NCI-H1694 (cell line): Measurements from ENCODE around the gene STK10.
A peak's percentile ranks its signal among the peaks of the same experiment; 100 is the strongest.
"Not testable (repeated sequence)": the region's sequence is repeated elsewhere in the genome, so short reads cannot be mapped to it uniquely, and the experiment has no call there.

Source experiments
- DNase-seq: peaks from one replicate; lab custom pipeline; 2025; lab: John Stamatoyannopoulos, UW

Gene STK10

DNA sequence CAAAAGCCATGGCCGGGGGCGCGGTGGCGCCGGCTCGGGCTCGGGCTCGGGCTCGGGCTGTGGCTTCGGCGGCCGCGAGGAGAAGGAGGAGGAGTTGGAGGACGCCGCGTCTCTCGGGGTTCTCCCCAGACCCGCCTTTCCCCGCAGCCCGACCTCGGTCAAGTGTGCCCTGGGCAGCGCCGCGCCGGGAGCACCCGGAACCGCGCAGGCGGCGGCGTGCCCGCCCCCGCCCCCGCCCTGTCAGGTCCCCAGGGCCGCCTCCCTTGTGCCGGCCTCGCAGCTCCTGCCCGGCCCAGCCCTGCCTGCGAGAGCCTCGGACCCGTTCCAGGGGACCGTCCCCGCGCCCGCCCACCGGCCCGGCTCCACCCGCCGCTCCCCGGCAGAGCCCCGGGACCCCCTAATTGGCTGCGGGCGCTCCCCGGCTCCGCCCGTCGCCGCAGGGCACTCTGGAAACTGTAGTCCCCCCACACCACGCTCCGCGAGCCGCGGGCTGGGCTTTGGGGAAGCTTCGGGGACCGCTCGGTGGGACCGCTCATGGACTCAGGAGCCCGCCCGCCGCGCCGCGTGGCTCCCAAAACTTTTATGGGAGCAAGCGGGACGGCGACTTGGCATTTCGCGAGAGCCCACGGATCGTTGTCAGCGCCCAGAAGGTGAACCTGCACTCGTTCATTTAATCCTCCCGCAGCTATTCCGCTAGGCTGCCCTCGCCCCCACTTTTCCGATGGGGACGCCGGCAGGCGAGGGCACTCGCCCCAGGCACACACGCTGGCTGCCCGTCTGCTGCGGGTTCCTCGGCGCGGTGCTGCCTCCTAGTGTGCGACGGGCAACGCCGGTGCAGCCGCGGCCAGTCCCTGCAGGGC is at the start of gene STK10:
STK10 (minus strand) TSS at position 192 of the 860 bp plus-strand sequence; CDS start at position 10, 182 bp downstream.
- peak; percentile 52 for DNase-seq

DNA sequence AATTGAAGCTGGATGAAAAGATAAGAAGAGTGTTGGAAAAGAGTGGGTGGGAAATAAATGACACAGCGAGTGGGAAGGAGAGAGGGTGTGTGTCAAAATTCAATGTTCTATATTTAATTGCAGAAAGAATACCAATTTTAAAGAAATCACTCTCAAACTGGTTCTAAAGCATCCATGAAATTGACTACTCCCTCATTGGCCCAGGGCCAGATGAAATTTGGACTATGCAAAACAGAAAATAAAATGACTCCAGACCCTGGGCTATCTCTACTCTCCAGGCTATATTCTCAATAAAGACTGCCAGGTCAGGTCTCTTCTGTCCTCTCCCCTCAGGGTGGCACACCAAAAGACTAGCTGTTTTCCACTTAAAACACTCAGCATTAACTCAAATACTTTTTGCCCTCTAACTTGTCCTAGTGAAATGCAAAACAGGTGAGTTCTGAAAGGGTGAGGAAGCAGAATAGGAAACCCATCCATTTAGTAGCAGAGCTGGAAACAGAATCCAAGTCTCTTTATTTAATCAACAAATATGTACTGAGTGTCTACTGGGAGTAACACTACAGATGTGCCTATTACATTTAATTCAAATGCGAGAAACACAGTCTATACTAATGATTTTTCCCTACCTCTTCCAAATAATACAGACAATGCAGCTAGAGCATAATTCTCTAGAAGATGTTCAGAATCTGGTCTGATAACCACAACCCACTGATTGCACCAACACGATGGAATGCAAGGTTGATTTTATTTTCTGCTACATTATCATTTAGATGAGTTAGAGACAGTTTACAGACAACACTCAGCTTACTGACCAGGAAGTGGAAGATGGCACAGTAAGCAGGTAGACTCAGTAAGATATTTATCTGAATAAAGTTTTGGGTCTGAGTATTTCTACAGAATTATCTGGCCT is 48.1 kb upstream of the STK10 start:
- no peak for DNase-seq

DNA sequence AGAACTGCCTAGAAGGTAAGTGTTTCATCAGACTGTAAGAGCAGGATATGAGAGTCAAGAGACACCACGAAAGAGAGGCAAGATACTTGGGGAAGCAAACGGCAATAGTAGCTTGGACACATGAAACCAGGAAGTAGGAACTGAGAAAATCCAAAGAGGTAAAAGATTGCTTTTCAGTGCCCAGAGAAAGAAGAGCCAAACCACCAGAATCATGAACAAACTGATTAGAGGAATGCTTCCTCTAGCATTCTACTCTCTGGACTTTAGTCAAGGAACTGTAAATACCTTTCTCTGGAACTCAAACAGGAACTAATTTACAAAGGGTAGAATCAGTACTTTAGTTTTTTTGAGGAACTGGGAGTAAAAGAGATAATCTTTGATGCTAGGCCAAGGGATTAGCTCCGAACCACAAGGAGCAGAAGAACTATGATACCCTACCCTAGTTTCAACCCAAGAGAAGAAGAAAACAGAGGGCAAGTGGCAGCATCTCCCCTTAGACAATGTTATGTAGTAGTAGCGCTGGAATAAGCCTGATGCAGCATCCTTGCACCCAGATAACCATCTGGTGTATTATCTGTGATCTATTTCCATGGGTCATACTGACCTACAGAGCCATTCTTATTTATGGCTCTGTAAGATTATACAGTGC is 47.2 kb upstream of the STK10 start:
- no peak for DNase-seq

DNA sequence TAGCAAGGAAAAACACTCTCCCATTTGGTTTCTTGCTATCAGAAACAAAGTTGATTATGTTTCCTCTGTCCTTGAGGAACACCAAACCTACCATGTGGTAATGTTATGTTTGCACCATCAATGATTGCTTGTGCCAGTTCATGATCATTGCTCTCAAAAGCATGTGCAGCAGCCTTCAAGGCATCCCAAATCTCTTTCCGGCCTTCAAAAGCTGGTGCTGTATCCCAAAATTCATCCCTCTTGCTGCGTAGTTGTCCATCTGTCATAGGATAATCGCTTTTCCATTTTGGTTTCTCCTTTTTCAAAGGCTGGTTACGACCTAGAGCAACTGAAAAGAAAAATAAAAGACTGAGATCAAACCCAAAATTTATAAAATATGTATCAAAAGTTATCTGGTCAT is 46.0 kb upstream of the STK10 start:
- no peak for DNase-seq

DNA sequence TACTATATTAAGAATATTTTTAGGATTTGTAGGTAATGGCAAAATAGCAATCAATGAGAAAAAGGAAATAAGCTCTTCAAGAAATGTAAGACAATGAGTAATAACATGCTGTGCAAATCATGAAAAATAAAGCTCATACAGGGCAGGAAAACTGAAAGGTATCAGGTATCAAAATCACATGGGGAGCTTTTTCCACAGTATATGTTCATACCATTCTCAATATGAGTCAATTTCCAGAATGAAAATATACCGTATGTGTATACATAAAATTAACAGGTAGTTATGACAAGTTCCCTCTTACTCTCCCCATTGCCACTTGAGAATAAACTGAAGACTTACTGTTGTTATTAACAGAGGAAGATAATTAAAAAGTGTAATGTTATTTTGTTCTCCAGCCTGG is 41.9 kb upstream of the STK10 start:
- DNase-seq: no peak

DNA sequence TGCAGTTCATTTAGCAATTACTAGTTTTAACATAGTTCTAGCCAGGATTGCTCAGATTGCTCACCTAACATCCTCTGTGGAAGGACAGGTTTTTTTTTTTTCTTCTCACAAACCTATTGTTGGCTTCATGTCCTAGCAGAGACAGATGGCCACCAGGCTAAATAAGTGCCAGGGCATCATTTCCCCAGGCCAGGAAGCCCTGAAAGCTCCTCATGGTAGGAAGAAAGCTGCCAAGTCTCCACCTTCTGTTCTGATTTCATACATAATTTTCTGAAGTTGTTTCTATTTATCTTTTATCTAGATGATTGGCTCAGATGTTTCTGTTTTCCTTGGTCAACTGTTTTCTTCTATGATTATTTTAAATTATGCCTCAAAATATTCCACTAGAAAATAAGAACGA is 37.0 kb upstream of the STK10 start:
- peak; percentile 35 for DNase-seq

DNA sequence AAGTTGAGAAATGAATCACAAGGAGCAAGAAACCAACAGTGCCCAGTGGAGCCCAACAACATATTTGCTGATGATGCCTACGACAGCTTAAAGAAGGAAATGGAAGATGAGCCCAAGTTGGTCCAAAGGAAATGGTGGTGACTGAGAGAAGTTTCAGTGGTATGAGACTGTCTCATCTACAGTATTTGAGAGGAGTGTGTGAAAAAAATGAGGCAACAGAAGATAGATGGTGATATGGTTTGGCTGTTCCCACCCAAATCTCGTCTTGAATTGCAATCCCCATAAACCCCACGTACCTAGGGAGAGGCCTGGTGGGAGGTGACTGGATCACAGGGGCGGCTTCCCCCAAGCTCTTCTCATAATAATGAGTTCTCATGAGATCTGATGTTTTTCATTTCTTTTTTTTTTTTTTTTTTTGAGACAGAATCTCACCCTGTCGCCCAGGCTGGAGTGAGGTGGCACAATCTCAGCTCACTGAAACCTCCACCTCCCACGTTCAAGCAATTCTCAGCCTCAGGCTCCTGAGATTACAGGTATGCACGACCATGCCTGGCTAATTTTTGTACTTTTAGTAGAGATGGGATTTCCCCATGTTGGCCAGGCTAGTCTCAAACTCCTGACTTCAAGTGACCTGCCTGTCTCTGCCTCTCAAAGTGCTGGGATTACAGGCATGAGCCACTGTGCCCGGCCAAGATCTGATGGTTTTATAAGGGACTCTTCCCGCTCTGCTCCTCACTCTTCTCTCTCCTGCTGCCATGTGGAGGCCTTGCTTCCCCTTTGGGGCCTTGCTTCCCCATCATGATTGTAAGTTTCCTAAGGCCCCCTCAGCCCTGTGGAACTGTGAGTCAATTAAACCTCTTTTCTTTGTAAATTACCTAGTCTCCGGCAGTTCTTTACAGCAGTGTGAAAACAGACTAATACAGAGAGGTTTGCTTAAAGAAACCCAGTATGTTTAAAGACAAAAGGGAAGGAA is 36.2 kb upstream of the STK10 start:
- DNase-seq: no peak

DNA sequence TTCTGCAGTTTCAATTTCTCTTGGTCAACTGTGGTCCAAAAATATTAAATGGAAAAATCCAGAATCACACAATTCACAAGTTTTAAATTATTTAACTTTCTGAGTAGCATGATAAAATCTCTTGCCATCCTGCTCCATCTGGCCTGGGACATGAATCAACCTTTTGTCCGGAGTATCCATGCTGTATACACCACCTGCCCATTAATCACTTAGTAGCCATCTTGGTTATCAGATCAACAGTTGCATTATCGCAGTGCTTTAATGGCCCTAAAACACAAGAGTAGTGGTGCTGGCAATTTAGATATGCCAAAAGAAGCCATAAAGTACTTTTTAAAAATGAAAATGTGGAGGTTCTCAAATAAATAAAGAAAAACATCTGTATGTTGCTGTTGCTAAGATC is 31.3 kb upstream of the STK10 start:
- no peak for DNase-seq

DNA sequence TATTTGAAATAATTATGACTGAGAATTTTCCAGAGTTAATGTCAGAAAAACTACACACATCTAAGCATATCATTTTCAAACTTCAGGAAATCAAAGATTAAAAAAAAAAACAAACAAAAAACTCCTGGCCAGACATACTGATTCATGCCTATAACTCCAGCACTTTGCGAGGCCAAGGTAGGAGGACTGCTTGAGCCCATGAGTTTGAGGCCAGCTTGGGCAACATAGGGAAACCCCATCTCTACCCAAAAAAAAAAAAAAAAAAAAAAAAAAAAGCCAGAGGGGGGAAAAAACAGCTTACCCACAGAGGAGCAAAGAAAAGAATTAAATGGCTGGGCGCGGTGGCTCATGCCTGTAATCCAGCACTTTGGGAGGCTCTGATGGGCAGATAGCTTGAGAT is 28.3 kb upstream of the STK10 start:
- DNase-seq: no peak

DNA sequence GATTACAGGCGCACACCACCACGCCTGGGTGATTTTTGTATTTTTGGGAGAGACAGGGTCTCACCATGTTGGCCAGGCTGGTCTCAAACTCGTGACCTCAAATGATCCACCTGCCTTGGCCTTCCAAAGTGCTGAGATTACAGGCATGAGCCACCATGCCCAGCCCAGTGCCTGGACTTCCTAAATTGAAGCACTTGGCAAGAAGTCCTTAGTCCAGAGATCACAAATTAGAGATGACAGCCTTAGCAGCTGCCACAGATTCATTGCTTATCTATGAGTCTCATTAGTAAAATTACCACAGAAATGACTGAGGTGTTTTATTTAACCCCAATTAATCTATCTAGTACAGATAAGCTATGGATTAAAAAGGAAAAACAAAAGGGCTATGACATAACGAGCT is 25.1 kb upstream of the STK10 start:
- DNase-seq: no peak

DNA sequence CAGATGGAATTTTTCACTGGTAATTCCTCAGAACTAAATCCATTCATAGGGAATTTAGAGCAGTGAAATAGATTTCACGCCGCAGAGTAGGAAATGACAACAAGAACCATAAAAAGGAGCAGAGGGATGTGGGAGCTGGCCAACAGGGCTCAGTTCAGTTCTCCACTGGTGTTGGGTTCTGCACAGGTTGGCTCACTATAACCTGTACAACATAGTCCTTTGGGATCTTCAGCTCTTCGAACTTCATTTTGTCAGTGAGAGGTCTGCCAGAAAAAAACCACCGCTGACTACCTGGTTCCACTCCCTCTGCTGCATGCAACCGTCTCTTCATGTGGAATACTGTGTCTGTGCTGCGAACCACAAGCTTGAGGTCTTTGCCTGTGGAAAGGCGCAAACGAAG is 23.7 kb upstream of the STK10 start:
- no peak for DNase-seq

DNA sequence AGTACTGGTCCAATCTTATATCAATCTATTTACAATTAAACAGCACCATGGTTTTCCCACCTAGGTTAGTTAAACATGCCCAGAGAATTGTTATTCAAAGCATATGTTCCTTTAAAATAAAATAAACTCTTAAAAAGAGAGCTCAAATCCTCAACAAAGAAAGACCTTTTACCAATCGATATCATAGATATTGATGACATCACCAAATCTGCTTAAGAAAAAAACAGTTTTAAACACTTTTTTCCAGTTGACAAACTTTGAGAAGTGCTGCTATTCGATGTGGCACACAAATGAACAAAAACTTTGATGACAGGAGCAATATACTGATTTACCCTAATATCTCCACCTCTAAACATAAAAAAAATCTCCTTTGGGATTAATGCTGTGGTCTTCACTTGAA is 21.7 kb upstream of the STK10 start:
- DNase-seq: no peak

DNA sequence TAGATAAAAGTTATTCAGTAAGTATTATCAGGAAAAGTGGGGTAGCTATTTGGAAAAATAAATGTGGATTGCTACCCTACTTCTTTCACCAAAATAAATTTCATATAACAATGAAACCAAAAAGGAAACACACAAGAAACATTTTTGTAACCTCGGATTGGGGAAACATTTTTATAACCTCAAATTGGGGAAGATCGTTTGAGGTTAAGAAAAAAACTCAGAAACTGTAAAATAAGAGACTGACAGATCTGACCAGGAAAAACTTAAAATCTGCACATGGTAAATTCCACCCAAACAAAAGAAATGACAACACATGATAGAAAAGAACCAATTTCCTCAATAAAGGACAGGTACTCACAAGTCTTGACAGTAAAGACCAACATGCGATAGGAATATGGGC is 19.5 kb upstream of the STK10 start:
- no peak for DNase-seq

DNA sequence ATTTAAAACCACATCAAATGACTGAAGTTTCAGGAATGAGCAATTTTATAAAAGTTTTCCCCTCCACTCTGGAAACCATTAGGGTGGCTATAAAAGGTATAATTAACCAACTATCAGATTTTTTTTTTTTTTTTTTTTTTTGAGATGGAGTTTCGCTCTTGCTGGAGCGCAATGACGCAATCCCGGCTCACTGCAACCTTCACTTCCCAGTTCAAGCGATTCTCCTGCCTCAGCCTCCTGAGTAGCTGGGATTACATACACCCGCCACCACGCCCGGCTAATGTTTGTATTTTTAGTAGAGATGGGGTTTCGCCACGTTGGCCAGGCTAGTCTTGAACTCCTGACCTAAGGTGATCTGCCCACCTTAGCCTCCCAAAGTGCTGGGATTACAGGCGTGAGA is 18.0 kb upstream of the STK10 start:
- DNase-seq: not testable (repeated sequence)

DNA sequence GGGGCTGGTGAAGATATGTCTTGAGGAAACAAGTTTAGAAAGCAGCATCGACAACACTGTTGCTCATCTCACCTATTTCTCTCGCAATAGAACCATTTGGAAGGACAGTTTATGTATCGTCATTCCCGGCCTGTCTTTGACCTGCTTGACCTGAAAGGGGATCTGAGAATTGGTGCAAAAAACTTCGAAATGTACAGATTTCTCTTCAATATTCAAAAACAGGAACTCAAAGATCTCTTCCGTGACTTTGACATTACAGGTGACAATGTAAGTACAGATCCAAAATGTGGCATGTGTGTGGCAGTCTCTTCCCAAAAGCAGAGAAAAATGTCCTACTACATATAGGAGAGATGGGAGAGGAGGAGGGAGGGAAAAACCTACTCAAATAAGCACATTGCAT is 12.5 kb upstream of the STK10 start:
- DNase-seq: no peak

DNA sequence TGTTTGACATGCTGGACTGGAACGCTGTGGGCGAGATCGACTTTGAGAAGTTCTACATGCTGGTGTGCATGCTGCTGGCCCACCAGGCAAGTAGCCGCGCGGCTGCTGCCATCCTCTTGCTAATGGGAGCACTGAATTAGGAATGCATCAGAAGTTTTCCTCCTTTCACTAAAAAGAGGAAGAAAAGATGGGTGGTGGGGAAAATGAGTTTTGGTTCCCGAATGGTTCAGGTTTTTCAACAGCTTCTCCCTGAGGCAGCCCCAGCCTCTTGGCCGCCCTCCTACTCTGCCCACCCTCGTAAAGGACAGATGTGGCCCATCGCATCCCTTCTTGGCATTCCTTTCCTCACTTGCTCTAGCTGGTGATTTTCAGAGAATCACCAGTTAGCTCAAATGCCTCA is 11.4 kb upstream of the STK10 start:
- DNase-seq: no peak

DNA sequence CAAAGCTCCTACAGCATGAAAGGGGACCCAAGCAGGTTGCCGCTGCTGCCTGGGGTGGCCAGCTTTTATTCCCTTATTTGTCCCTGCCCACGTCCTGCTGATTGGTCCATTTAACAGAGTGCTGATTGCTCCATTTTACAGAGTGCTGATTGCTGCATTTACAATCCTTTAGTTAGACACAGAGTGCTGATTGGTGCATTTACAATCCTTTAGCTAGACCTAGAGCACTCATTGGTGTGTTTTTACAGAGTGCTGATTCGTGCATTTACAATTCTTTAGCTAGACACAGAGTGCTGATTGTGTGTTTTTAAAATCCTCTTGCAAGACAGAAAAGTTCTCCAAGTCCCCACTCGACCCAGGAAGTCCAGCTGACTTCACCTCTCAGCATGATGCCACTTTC is 9.8 kb upstream of the STK10 start:
- not testable (repeated sequence) for DNase-seq

DNA sequence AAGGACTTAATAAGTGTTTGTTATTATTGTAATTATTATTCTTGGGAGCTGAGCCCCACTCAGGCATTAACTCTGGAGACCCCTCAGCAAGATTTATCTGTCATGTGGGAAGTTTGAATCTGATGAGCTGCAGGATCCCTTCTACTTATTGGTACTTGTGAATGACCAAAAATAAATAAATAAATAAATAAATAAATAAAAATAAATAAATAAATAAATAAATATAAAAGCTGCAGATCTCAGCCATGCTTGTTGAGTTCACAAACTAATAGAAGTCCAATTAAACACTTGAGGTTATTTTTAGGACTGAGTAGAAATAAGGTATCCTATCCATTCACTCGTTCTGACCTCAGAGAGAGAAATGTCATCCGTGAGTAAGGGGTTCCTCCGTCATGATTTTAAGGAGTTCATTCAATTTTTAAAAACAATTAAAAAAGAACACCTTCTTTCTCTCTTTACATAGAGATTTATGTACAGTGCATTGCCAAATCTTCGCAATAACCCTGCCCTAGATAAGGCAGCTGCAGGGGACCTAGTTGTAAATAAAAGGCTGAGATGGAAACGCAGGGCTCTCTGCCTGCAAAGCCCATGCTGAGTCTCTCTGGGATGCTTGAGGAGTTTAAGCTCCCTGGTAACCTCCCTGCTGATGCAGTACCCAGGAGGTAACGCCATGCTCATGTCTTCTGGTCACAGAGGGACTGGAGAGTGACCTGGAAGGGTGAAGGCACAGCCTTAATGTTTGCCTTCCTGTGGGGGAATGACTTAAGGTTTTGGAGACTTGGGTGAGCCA is 7.2 kb upstream of the STK10 start:
- no peak for DNase-seq

DNA sequence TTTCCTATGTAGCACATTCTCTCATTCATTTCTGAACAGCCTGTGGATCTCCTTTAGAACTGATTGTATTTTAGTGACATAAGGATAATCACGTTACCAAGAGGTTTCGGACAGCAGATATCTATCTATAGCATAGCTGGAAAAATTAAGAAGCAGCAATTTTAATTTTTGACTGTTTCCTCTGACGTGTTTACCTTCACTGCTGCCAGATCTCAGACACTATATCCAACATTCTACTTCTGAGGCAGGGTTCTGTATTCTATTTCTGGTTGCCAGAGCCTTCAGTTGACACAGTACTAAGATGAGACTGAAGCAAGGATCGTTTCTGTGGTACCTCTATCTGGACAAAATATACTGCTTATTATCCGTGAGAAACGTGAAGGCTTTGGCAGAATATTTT is 5.8 kb upstream of the STK10 start, which contains the start of gene EFCAB9:
EFCAB9 (plus strand) TSS at position 301 of the 400 bp plus-strand sequence; CDS start at position 302, 1 bp downstream.
- DNase-seq: no peak

DNA sequence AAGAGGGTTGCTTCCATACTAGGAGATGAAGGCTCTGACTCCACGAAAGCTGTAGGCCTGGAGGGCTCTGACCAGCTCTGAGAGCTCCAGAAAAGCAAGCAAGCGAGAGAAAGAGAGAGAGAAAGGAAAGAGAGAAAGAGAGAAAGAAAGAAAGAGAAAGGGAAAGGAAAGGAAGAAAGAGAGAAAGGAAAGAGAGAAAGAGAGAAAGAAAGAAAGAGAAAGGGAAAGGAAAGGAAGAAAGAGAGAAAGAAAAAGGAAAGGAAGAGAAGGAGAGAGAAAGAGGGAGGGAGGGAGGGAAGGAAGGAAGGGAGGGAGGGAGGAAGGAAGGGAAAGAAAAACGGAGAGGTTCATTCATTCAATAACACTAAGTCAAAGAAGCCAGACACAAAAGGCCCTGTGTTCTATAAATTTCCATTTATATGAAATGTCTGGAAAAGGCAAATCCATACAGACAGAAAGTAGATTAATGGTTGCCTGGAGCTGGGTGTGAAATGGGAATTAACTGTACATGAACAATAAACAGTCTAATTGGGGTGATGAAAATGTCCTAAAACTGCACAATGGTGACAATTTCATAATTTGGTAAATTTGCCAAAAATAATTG is 1.8 kb upstream of the STK10 start:
- DNase-seq: no peak
